GM18909 (cell line): ENCODE data around the gene KCTD1.

Source experiments
- ATAC-seq: cut with Tn5 transposase; IDR thresholded peaks from one replicate; pipeline ENCODE4 v1.9.1; 2021; ENCODE audit warnings: mild to moderate bottlenecking; ENCODE audit not compliant: unreplicated experiment, poor library complexity

Gene KCTD1

DNA sequence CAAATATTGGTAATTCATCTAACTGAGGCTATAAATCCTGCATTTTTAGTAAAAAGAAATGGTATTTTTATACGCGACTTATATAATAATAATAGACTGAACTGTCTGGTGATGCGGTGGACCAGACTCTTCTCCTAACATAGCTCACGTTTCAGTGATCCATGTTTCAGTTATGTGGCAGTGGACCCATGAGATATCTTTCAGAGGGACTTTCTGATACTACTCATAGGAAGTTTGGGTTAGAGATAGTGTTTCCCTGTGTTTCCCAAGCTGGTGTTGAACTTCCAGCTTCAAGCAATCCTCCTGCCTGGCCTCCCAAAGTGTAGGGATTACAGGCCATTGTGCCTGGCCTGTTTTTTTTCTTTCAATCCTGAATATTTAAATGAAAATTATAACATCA lies 59.2 kb downstream of the KCTD1 start:
- no peak for ATAC-seq

DNA sequence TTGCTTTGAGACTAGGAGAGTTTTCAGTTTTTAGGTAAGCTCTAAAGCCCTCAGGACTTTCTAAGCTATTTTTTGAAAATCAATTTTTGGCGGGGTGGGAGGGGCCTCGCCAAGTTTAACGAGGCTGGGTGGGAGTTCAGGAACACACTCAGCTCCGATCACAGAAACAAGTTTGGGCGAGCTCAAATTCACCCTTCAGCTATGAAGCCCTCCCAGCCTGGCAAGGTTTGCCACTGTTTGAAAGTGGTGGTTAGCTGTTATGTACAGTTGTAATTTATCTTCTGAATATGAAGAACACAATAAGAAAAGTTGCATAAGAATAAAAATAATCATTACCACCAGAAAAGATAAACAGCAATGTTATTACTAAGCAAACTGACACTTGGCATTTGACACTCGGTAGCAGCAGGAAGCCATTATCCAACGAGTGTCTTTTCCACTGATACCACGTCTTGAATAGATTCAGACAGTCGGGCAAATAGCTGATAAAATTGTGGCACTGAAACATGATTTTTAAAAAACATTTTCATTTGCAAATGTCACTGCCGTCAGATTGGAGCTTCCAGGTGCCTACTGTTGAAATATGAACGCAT lies 59.8 kb downstream of the KCTD1 start:
- ATAC-seq: no peak

DNA sequence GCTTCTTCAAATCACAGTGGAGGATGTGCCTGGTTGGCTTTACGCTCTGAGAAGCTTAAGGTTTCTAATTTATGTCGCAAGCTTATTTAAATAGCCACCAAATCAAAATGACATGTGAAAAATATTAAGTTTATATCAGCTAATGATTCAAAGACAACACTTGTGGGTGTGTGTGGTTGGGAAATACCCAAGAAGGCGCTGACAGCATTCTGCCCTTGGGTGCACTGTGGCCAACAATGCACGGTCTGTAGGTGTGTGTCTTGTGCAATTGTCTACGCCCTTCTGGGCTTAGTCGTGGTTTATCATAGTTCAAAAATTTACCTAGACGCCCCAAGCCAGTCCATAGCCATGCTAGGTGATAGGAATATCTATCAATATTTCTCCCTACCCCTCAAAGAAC lies 60.9 kb downstream of the KCTD1 start:
- ATAC-seq: peak; percentile 92

DNA sequence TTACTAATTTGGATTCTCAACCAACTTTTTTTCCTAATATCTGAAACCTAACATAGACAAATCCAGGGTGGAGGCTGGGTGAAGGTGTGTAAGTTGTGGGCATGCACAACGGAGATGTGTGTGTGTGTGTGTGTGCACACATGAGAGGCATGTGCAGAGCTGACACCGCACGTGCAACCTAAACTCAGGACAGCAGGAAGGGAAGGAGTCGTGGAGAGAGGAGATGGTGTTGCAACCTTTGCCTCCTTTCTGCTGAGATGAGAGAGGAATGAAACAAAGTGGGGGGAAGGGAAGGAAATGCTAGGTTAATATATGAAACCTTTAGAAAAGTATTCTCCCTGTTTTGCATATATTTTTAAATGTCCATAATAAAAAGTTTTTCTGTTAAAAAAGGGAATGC lies 64.7 kb downstream of the KCTD1 start:
- no peak for ATAC-seq

DNA sequence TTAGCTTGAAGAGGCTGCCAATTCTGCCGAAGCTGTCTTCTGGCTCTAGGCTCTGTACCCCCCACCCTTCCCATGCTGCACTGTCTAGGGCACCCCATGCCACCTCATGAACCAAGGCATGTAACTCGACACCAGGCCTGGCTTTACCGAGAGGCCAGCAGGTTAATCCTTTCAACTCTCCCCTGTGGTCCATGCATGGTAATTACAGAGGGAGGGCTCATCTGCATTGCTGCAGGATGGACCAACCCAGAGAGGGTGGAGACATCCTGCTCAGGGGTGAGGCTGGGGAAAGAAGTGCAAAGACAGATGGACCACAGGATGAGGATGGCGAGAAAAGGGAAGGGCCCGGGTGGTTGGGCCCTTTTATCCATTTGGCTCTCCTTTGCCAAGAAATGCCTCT lies 65.8 kb downstream of the KCTD1 start:
- ATAC-seq: no peak

DNA sequence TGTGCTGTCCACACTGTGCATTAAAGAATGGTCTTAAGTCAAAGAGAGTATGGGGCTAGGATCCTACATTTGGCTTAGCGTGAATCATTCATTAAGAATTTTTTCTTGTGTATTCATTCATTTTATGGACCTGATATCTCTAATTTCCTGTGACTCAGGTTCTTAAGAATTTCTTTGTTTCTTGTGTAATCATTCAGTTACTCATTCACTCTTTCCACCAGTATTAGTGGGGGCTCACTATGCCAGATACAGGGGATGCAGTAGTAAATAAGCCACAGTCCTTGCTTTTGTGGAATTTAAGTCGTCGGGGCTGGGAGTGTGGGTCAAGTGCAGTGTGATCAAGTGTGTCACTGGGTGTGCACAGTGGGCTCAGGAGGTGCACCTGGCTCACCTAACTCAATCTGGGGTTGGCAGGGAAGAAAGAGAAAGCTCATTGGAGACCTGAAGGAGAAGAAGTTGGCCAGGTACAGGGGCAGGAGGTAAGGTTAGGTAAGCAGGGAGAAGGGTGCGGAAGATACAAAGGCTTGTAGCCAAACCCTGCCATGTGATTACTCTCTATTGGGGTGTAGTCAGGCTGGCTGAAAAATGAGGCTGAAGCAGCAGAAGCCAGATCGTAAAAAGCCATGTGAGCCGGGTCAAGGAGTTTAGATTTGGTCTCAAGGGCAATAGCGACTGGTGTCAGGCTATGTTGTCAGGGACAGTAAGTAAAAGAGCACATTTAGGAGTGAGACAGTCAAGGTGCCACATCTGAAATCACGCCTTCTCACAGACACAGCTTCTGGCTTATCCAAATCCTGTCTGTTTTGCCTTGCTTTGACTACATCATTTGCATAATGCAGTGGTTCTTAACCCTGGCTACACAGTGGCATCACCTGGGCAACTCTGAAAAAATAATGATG lies 67.2 kb downstream of the KCTD1 start:
- no peak for ATAC-seq

DNA sequence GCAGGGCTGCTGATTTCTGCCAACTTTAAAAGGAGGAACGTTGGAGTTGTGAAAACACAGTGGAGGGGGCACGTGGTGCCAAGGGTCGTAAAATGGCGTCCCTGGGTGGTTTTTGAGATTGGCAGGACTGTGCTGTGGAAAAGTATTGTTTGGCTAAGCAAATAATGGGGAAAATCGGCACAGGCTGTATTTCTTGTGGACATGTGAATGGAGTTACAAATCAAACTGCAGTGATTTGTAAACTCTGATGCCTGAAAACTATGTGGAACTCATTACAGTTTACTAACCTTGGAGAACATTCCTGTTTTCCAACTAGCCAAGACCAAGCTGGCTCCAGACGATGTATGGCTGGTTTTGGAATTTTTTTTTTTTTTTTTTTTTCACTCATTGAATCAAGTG lies 68.7 kb downstream of the KCTD1 start:
- no peak for ATAC-seq

DNA sequence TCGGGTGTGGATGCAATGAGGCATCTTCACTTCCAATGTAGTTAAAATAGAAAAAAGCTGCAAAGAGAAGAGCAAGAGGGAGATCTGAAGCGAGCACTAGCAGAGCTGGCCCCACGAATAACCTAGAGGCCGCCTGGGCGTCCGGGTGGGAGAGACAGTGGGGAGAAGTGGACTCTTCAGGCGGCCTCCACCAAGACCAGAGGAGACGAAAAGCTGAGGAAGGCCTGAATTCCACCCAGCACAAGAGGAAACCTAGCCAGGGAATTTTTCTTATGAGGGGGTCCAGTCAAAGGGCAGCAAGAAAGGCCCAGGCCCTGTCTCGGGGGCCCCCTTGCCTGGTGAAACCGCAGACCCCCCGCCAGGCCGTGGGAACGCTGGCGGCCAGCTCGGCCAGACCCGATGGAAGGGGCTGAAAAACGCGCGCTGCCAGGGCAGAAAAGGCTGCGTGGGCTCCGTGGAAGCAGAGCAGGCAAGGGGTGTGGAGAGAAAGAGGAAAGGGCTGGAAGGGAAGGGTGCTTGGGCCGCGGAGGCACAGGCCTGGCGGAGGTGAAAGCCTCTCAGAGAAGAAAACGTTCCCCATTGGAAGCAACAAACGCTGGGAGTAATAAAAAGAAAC lies 69.2 kb downstream of the KCTD1 start:
- ATAC-seq: no peak

DNA sequence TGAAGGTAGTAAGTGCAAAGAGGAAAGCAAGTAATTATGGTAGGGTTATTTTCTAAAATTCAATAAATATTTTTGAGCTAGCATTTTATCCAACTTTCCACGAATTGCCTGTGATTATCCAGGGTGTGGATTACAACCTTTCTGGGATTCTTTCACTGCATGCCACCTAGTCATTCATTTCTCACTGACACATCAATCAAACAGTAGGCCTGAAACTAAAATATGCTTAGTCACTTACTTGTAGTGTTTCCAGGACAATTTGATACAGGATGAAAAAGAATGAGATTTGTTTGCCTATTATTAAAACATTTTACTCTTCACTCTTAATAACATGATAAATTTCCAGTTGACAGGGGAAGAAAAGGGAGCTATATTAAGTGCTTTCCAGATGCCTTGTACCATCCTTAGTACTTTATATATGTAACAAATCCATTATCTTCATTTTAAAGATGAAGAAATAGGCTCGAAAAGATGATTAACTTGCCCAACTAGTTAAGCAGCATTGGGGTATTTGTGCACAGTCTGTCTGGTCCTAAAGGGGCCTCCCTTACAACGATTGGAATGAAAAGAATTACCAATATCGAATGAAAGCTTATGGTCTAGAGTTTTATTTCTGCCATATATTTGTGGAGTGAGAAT lies 70.4 kb downstream of the KCTD1 start:
- no peak for ATAC-seq

DNA sequence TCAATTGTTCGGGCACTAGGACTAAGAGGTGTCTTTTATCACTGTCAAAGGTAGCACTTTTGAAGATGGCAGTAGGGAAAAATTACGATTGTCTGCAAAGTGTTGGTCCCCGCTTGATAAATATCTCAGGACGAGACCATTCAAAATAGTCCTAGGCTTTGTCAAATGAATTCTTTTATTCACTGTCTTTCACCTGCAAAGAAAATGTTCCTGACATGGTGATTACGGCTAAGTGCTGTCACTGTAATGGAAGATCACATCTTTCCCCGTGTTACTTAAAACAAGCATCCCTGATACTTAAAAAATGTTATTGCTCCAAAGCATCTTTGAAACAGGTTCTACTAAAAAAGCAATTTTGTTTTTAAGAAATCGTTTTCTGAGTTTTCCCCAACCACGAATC lies 71.7 kb downstream of the KCTD1 start:
- ATAC-seq: no peak

DNA sequence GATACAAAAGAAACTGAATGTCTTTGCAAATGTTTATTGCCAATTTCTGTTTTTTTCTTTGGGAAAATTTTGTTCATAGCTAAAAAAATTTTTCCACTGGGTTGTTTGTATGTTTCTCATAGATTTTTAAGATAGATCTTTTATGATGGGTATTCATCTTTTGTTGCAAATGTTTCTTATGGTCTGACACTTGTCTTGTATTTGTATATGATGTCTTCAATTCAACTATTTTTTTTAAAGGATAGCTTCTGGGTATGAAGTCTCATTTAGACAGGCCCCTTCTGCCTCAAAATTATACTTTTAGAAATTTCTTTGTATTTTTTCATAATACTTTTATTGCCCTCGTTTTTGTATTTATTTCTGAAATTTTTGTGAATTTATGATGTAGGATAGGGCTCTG lies 73.8 kb downstream of the KCTD1 start:
- ATAC-seq: no peak

DNA sequence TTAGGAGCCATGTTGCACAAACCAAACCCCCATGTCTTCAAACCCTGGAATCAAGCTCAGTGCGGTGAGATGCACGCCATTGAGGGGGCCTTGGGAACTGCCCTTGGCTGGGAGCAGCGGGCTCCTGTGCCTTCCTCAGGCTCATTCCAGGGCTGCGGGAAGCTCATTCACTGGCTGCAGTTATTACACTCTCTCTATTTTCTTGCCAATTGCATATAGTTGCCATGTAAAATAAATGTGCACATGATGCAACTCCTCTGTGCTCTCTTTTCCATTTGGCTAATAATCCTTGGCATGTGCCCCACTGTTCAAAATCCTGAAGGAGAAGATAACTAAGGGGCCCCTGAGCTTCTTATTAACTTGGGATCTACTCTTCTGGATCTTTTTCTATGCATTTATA lies 74.7 kb downstream of the KCTD1 start:
- ATAC-seq: no peak

DNA sequence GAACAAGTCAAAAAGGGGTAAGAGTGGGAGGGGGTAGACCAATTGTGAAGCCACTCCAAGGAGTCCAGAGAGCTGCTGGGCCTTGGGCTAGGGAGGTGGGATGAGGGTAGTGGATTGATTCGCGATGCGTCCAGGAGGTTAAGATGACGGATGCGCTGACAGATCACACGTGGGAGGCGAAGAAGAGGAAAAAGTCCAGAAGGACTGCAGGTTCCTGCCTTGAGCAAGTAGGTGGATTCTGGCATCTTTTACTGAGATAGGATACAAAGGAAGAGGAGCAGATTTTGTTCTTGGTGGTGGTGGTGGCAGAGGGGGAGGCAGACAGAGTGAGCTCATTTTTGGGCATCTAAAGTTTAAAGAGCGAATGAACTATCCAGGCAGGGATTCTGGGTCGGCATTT lies 76.5 kb downstream of the KCTD1 start:
- no peak for ATAC-seq

DNA sequence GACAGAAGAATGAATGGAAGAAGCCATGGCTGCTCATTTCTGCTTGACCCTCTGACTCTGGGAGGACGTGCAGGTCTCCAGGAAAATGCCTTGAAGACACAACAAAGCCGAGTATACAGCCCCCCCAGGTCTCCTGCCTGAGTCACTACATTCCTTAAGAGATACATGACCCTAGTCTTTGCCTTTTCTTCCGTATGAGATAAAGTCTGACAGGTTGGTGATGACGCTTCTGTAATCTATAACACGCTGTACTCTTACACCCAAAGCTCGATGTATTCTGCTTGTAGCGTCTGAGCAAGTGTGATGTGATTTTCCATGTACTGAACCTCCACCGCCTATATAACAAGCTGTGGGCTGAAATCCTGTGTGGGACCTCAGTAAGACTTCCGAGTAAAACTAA lies 77.3 kb downstream of the KCTD1 start:
- ATAC-seq: no peak

DNA sequence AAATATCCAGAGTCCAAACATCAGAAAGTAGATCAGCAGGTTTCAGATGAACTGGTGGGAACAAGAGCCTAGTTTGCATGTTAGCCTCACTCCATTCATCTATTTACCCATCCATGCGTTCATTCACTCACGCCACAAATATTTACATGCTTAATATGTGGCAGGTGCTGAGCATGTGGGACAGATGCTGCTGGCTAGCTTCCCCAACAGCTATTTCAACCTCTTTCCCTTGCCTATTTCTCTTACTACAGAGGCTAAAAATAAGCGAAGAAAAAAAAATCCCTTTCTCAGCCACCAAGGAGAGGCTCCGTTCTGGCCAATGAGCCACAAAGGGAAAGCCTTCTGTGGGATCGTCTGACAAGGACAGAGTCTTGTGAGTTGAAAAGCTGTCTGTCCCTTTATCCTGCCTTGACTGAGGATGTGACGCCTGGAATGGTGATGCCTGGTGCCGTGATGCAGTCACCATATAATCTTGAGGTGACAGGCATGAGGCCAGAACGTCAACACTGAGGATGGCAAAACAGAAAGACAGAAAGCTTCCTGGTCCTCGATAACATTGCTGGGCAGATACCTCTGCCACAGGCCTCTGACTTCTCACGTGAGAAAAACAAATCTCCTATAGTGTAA lies 78.2 kb downstream of the KCTD1 start:
- peak; percentile 92 for ATAC-seq

DNA sequence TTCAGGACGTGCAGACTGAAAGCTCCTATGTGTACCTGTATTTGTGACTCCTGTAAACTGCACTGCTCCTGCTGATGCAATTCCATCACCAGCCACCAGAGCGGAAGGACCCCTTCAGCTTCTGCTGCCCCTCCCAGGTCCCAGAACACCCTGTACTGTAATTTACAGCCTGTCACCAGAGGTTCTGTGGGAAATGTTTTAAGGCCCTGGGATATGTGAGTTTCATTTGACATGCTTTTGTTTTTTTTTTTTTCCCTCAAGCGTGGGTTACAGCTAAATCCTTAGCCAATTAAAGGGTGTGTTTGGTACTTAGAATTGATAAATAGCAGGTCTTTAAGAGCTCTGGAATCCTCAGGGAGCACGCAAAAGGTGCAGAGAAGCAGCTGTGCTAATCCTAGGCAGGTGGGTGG lies 79.4 kb downstream of the KCTD1 start:
- peak; percentile 74 for ATAC-seq

DNA sequence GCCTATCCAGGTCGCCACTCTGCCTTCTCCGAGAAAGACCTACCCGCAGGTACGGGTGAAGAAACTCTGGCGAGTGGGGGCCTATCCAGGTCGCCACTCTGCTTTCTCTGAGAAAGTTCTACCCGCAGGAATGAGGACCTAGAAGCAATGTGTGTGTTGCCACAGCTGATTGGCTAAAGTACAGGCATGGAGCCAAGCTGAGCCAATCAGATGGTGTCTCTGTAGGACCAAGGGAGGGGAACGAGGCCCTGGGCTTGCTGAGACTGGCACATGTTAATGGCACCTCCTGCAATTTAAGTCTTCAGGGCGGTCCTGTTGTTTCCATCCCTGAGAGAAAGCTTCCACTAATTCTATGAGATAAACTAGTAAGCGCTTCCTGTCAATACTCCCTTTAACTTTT lies 82.3 kb downstream of the KCTD1 start:
- no peak for ATAC-seq

DNA sequence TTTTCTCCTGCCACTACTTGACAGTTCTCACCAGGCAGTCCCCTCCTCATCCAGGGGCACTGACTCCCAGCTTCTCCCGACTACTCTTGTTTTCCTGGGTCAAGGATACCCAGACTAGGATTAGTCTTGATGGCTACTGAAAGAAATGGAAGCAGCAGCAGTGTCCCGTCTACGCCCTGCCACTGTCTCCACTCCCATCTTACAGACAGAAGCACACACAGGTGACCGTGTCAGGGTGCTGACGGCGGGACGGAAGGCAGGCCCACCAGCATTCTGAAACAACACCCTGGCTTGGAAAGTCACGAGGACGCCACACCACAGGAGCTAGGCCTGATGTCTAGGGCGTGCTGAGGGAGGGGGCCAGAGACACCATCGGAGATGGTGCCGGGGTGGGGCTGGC lies 82.9 kb downstream of the KCTD1 start:
- no peak for ATAC-seq

DNA sequence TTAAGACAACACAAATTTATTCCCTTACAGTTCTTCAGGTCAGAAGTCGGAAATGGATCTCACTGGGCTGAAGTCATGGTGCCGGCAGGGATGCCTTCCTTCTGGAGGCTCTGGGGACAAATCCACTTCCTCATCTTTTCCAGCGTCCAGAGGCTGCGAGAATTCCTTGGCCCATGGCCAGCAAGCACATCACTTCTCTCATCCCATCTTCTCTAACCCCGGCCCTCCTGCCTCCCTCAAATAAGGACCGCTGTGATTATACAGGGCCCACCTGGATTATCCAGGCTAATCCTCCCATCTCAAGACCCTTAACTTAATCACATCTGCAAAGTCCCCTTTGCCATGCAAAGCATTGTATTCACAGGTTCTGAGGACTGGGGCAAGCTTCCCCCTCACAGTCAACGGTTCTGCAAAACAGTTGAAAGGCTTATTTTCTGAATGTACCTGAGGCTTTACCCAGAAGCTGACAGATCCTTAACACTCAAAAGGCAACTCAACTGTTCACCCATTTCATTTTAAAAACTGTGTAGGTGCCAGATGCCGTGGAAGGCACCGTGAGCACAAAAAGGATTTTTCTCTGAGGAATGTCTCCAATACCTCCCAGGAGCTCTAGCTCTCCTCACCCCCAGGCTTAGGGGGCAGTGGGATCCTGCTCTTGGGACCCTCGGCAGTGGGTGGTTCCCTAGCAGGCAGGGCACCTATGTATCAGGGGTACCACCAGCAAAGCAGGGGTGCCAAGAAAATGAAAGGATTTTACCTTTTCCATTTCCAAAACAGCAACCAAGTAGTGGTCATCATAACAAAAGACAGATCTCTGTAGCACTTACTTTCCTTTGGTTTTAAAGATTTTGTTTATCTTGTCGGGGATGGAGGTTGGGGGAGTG lies 84.0 kb downstream of the KCTD1 start:
- ATAC-seq: no peak

DNA sequence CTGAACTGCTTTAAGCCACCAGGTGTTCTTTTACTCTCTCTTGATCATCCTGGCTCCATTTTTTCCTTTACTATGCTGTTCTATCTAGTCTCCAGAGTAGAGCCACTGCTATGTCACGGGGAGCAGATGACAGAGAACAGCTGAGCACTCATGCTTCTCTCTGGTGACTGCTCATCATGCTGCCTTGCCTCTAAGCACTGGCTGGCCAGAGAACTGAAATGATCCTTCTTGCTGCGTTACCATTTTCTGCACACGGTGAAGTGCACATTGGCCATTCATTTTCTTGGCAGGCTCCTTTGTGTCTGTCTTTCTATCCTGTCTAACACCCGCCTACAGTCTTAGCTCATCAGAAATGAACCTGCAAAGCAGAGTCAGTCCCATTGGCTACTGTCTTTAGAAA lies 86.0 kb downstream of the KCTD1 start:
- no peak for ATAC-seq
